ENCODE data around the gene CTAGE1. TPM values are rescaled to one million over a fixed set of nuclear protein-coding genes. Genes with fewer than 3 reads are reported as not detected.

Gene CTAGE1
- total and polyA plus RNA-seq, 4 donors, result 0.06 TPM; not detected in 3

GRCh38 chr18:22456116-22456480 lies 38.4 kb upstream of the CTAGE1 start:
- H3K9ac ChIP-seq (ENCODE audit: insufficient read depth in 1 of 2, low read length in 2 of 2), result peak overlapping the region in 1 of 2 donors; percentile 33
- no peaks in the 10 kb centered on the region for H3K27me3 ChIP-seq (ENCODE audit: control insufficient read depth in 3 of 3, insufficient read depth in 3 of 3, low read length in 2 of 3)
- peaks cover 0 to 54% (median 7%) of the 10 kb centered on the region in 5 donors for H3K4me1 ChIP-seq (ENCODE audit: control insufficient read depth in 5 of 5, insufficient read depth in 5 of 5, low read length in 5 of 5)
- no peaks in the 10 kb centered on the region for H3K36me3 ChIP-seq (ENCODE audit: control insufficient read depth in 4 of 4, insufficient read depth in 4 of 4, low read length in 4 of 4)
- 61 to 75% methylated on average over 6 of the region's 6 CpGs for WGBS, 2 donors
- no peak overlapping the region for H3K27ac ChIP-seq (ENCODE audit: low read depth in 1 of 2, low read length in 1 of 2)
- no peak for ATAC-seq (ENCODE audit: insufficient read depth, low FRiP score)
- TF ChIP-seq, protein P1, sequence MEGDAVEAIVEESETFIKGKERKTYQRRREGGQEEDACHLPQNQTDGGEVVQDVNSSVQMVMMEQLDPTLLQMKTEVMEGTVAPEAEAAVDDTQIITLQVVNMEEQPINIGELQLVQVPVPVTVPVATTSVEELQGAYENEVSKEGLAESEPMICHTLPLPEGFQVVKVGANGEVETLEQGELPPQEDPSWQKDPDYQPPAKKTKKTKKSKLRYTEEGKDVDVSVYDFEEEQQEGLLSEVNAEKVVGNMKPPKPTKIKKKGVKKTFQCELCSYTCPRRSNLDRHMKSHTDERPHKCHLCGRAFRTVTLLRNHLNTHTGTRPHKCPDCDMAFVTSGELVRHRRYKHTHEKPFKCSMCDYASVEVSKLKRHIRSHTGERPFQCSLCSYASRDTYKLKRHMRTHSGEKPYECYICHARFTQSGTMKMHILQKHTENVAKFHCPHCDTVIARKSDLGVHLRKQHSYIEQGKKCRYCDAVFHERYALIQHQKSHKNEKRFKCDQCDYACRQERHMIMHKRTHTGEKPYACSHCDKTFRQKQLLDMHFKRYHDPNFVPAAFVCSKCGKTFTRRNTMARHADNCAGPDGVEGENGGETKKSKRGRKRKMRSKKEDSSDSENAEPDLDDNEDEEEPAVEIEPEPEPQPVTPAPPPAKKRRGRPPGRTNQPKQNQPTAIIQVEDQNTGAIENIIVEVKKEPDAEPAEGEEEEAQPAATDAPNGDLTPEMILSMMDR (IDR thresholded peaks at IDR 0.05; ENCODE audit: control extremely low read depth, extremely low read depth), result no peak
- peak in 2 of 3 donors; percentile 52 to 71 for DNase-seq
- H3K9me3 ChIP-seq (ENCODE audit: control insufficient read depth in 4 of 4, insufficient read depth in 3 of 4, low read length in 3 of 4), result no peaks in the 10 kb centered on the region
- H3K4me3 ChIP-seq, result no peak overlapping the region

- ATAC-seq (ENCODE audit: insufficient read depth, low FRiP score), result no peak
- no peak for DNase-seq
- peaks cover 0 to 54% (median 7%) of the 10 kb centered on the region in 5 donors for H3K4me1 ChIP-seq (ENCODE audit: control insufficient read depth in 5 of 5, insufficient read depth in 5 of 5, low read length in 5 of 5)
- no peaks in the 10 kb centered on the region for H3K9me3 ChIP-seq (ENCODE audit: control insufficient read depth in 4 of 4, insufficient read depth in 3 of 4, low read length in 3 of 4)
- 88 to 94% methylated on average over 3 of the region's 3 CpGs for WGBS, 2 donors
- TF ChIP-seq, protein P1 (IDR thresholded peaks at IDR 0.05; ENCODE audit: control extremely low read depth, extremely low read depth), result no peak
- peak overlapping the region in 1 of 2 donors; percentile 33 for H3K9ac ChIP-seq (ENCODE audit: insufficient read depth in 1 of 2, low read length in 2 of 2)
- no peaks in the 10 kb centered on the region for H3K27me3 ChIP-seq (ENCODE audit: control insufficient read depth in 3 of 3, insufficient read depth in 3 of 3, low read length in 2 of 3)
- no peaks in the 10 kb centered on the region for H3K36me3 ChIP-seq (ENCODE audit: control insufficient read depth in 4 of 4, insufficient read depth in 4 of 4, low read length in 4 of 4)
- no peak overlapping the region for H3K4me3 ChIP-seq
- no peak overlapping the region for H3K27ac ChIP-seq (ENCODE audit: low read depth in 1 of 2, low read length in 1 of 2)
Observed at GRCh38 chr18:22455425-22456115, 37.9 kb upstream of the CTAGE1 start.

DNA sequence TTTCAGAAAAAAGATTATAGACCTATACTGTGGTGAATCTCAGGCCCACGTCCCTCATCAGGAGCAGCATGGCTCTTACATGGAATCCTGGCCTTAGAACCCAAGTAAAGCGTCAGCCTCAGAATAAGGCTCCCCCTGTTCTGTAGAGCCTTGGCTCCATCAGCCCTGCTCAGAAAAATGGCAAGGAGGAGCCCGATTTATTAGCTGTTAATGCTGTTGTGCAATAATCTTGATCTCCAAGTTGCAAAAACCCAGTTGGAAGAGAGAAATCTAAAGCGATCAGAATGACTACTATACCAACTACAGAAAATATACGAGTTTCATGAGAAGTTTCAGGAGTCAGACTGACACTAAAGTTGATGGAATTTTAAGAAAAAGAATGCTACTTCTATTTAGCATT lies 35.6 kb upstream of the CTAGE1 start:
- ATAC-seq (ENCODE audit: insufficient read depth, low FRiP score), result no peak

More for the DNA sequence above, 35.6 kb upstream of the CTAGE1 start:
- 83 to 89% methylated on average over 5 of the region's 5 CpGs for WGBS, 2 donors
- H3K4me1 ChIP-seq (ENCODE audit: control insufficient read depth in 5 of 5, insufficient read depth in 5 of 5, low read length in 5 of 5), result peaks cover 0 to 55% (median 7%) of the 10 kb centered on the region in 5 donors
- no peak overlapping the region for H3K4me3 ChIP-seq
- TF ChIP-seq, protein P1 (IDR thresholded peaks at IDR 0.05; ENCODE audit: control extremely low read depth, extremely low read depth), result no peak
- no peaks in the 10 kb centered on the region for H3K9me3 ChIP-seq (ENCODE audit: control insufficient read depth in 4 of 4, insufficient read depth in 3 of 4, low read length in 3 of 4)
- peak in 2 of 3 donors; percentile 86 to 94 for DNase-seq
- no peaks in the 10 kb centered on the region for H3K27me3 ChIP-seq (ENCODE audit: control insufficient read depth in 3 of 3, insufficient read depth in 3 of 3, low read length in 2 of 3)
- H3K9ac ChIP-seq (ENCODE audit: insufficient read depth in 1 of 2, low read length in 2 of 2), result no peak overlapping the region
- no peaks in the 10 kb centered on the region for H3K36me3 ChIP-seq (ENCODE audit: control insufficient read depth in 4 of 4, insufficient read depth in 4 of 4, low read length in 4 of 4)
- no peak overlapping the region for H3K27ac ChIP-seq (ENCODE audit: low read depth in 1 of 2, low read length in 1 of 2)

All from lung (tissue), 12 donors.